Measurements from ENCODE around the gene RIMBP2.

Gene RIMBP2

DNA sequence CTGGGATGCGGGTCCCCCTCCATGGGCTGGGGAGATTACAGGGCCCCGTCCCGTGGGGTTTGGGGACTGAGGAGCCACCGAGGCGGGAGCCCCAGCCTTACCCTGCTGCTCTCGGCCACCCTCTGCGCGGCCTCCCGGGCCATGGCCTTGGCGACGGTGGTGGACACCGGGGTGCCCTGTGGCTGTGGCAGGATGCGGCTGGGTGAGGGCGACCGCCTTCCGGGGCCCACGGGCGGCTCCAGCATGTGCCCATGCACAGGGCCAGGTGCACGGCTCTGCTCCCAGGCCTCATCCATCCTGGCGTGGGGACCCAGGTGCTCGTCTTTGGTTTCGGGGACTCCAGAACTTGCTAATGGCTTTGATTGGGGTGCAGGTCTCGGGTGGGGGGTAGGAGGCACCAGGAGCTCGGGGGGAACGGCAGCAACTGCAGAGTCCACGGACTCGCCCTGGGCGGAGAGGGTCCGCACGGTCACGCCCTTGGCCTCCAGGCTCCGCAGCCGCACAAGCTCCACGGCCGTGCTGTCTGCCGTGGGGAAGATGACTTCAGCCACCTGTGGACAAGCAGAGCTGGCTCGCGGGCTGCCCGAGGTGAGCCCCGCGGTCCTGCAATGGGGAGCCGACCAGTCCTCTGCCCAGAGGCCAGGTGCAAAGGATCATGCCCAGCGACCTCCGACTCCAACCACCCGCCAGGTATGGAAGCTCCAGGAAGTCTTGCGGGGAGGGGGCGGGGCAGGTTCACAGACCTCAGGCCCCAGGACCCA, 279.2 kb downstream of the RIMBP2 start:
- Histone ChIP-seq H3K9me3 (replicated peaks in 1 of 11) (peaks cover 30 to 59% (median 40%) of the 10 kb centered on the region in 11 experiments), H3K36me3 (no peaks in the 10 kb centered on the region), H3K4me3 (no peak overlapping the region), H3K9ac (no peak overlapping the region), H3K4me2 (no peak overlapping the region), H3K27ac (no peak overlapping the region), H4K20me1 (no peaks in the 10 kb centered on the region), H3K27me3 (no peaks in the 10 kb centered on the region), H3K4me1 (peaks cover 0 to 4% (median 2%) of the 10 kb centered on the region in 10 experiments; a peak in 11 of 20 replicates)
- TF ChIP-seq Cebpa-rat (IDR thresholded peaks at IDR 0.05) = no peak

GRCh38 chr12:130435826-130436225, 280.3 kb downstream of the RIMBP2 start:
- Histone ChIP-seq H3K4me3 (no peak overlapping the region), H3K4me1 (peaks cover 0 to 13% (median 6%) of the 10 kb centered on the region in 10 experiments; a peak in 11 of 20 replicates), H3K4me2 (no peak overlapping the region), H3K36me3 (no peaks in the 10 kb centered on the region), H4K20me1 (no peaks in the 10 kb centered on the region), H3K27me3 (no peaks in the 10 kb centered on the region), H3K9me3 (replicated peaks in 1 of 11) (peaks cover 26 to 49% (median 35%) of the 10 kb centered on the region in 11 experiments), H3K27ac (no peak overlapping the region), H3K9ac (no peak overlapping the region)
- no peak for TF ChIP-seq Cebpa-rat (IDR thresholded peaks at IDR 0.05)

- TF ChIP-seq Cebpa-rat (IDR thresholded peaks at IDR 0.05) = no peak
- Histone ChIP-seq H3K4me1 (peaks cover 0 to 13% (median 6%) of the 10 kb centered on the region in 10 experiments; a peak in 11 of 20 replicates), H3K27ac (no peak overlapping the region), H3K4me3 (no peak overlapping the region), H3K9me3 (replicated peaks in 1 of 11) (peaks cover 21 to 44% (median 31%) of the 10 kb centered on the region in 11 experiments), H3K36me3 (no peaks in the 10 kb centered on the region), H4K20me1 (no peaks in the 10 kb centered on the region), H3K4me2 (no peak overlapping the region), H3K9ac (no peak overlapping the region), H3K27me3 (no peaks in the 10 kb centered on the region)
Observed at GRCh38 chr12:130435331-130435730, 280.8 kb downstream of the RIMBP2 start.

GRCh38 chr12:130434560-130434959, 281.5 kb downstream of the RIMBP2 start:
- peaks cover 0 to 13% (median 6%) of the 10 kb centered on the region in 10 experiments; a peak in 11 of 20 replicates for H3K4me1 ChIP-seq
- no peak for TF ChIP-seq Cebpa-rat (IDR thresholded peaks at IDR 0.05)
- no peaks in the 10 kb centered on the region for H4K20me1 ChIP-seq
- peaks cover 15 to 37% (median 23%) of the 10 kb centered on the region in 11 experiments for H3K9me3 ChIP-seq (replicated peaks in 1 of 11)
- no peak overlapping the region for H3K4me3 ChIP-seq
- H3K9ac ChIP-seq = no peak overlapping the region
- H3K4me2 ChIP-seq = no peak overlapping the region
- H3K36me3 ChIP-seq = no peaks in the 10 kb centered on the region
- H3K27ac ChIP-seq = no peak overlapping the region
- H3K27me3 ChIP-seq = no peaks in the 10 kb centered on the region

DNA sequence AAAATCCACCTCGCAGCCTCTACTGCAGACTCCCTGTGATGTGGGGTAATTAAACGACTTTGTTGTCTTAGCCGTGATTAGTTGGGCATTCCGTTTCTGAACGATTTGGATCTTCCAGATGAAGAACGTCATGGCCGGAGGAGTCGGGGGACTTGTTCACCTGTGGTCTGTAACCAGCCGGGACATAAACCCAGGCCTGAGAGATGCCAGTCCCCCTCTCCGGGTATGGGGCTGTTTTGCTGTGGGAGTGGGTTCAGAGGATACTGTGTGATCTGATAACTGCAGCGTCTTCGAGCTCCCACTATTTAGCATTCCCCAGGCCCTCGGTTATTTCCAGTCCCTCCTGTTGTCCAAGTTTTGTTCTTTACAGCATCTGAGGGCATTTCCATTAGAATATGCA, 282.3 kb downstream of the RIMBP2 start:
- Histone ChIP-seq H3K9ac (no peak overlapping the region), H3K4me3 (no peak overlapping the region), H3K9me3 (replicated peaks in 1 of 11) (peaks cover 15 to 30% (median 23%) of the 10 kb centered on the region in 11 experiments), H4K20me1 (no peaks in the 10 kb centered on the region), H3K4me1 (peaks cover 0 to 13% (median 6%) of the 10 kb centered on the region in 10 experiments; a peak in 11 of 20 replicates), H3K36me3 (no peaks in the 10 kb centered on the region), H3K4me2 (no peak overlapping the region), H3K27ac (no peak overlapping the region), H3K27me3 (no peaks in the 10 kb centered on the region)
- no peak for TF ChIP-seq Cebpa-rat (IDR thresholded peaks at IDR 0.05)

DNA sequence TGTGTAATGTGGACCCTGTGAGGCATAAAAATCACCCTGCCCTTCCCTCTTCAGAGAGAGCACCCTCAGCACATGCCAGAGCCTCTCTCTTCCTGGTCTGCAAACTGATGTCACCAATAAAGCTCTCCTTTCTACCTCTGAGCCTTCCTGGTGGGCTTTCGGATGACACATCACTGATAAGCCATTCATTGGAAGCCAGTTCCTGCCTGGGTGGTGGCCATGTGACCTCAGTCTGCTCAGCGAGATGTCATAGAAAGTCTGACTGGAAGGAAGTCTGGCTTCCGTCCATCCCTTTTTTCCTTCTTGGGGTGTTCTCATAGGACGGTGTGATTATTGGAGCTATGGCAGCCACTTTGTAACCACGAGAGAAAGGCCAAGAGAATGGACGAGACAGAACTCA, 282.7 kb downstream of the RIMBP2 start:
- no peaks in the 10 kb centered on the region for H3K27me3 ChIP-seq
- TF ChIP-seq Cebpa-rat (IDR thresholded peaks at IDR 0.05) = no peak
- no peaks in the 10 kb centered on the region for H3K36me3 ChIP-seq
- H4K20me1 ChIP-seq = no peaks in the 10 kb centered on the region
- no peak overlapping the region for H3K4me3 ChIP-seq
- peaks cover 0 to 13% (median 6%) of the 10 kb centered on the region in 10 experiments; a peak in 11 of 20 replicates for H3K4me1 ChIP-seq
- H3K4me2 ChIP-seq = no peak overlapping the region
- no peak overlapping the region for H3K27ac ChIP-seq
- no peak overlapping the region for H3K9ac ChIP-seq
- peaks cover 15 to 27% (median 20%) of the 10 kb centered on the region in 11 experiments for H3K9me3 ChIP-seq (replicated peaks in 1 of 11)

GRCh38 chr12:130431176-130431575, 284.9 kb downstream of the RIMBP2 start:
- H3K27ac ChIP-seq = no peak overlapping the region
- peaks cover 0 to 8% (median 0%) of the 10 kb centered on the region in 11 experiments; a peak in 5 of 22 replicates for H3K9me3 ChIP-seq (replicated peaks in 1 of 11)
- H4K20me1 ChIP-seq = no peaks in the 10 kb centered on the region
- peaks cover 0 to 13% (median 6%) of the 10 kb centered on the region in 10 experiments; a peak in 11 of 20 replicates for H3K4me1 ChIP-seq
- no peaks in the 10 kb centered on the region for H3K27me3 ChIP-seq
- no peak overlapping the region for H3K4me3 ChIP-seq
- H3K4me2 ChIP-seq = 0 out of 22 replicates have a peak overlapping the region, but pooled peaks of 1 of the 11 experiments have one; percentile 58
- H3K9ac ChIP-seq = no peak overlapping the region
- no peak for TF ChIP-seq Cebpa-rat (IDR thresholded peaks at IDR 0.05)
- H3K36me3 ChIP-seq = no peaks in the 10 kb centered on the region

DNA sequence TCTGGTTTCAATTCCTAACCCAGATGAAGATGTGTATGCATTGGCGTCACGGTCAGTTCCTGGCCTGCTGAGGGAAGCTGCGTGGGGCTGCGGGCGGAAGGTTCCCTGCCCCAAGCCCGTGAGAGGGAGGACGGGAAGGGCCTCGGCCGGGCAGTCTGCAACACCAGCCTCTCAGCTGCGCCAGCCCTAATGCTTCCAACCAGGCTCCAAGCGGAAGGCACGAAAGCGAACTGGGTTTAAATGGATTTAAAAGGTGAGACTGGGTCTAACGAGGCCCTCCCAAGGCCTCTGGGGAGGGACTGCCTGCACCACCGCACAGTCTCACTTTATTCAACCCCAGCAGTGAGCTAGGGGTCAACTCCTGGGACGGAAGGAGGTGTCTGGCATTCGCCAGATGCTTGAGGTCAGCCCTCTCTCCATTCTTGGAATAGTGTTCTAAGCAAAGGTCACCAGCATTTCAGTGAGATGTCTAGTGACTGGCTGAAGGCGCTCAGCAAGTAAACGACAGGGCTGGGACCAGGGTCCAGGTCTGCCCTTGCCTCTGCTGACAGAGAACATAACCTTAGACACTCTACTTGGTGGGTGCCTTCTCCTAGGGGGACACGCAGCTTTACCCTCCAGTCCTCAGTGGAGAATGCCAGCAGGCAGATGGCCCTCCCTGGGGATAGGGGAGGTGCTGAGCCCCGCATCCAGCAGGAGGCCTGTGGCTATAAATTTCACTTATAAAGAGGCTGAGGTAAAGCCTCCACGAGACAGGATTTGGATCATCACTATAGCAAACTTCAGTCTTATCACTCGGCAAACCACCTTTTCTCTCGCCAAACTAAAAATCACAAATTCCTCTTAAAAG, 286.2 kb downstream of the RIMBP2 start:
- TF ChIP-seq Cebpa-rat (IDR thresholded peaks at IDR 0.05) = no peak
- Histone ChIP-seq H3K4me1 (peaks cover 0 to 13% (median 6%) of the 10 kb centered on the region in 10 experiments; a peak in 11 of 20 replicates), H3K27me3 (no peaks in the 10 kb centered on the region), H3K9me3 (replicated peaks in 1 of 11) (peaks cover 0 to 8% (median 0%) of the 10 kb centered on the region in 11 experiments; a peak in 4 of 22 replicates), H3K36me3 (no peaks in the 10 kb centered on the region), H3K27ac (no peak overlapping the region), H4K20me1 (no peaks in the 10 kb centered on the region), H3K4me2 (no peak overlapping the region), H3K4me3 (no peak overlapping the region), H3K9ac (no peak overlapping the region)

GRCh38 chr12:130428116-130428515, 288.0 kb downstream of the RIMBP2 start:
- Histone ChIP-seq H3K4me1 (peaks cover 0 to 17% (median 8%) of the 10 kb centered on the region in 10 experiments; a peak in 13 of 20 replicates), H3K27ac (no peak overlapping the region), H3K9ac (no peak overlapping the region), H3K27me3 (no peaks in the 10 kb centered on the region), H3K9me3 (replicated peaks in 1 of 11) (peaks cover 0 to 6% (median 0%) of the 10 kb centered on the region in 11 experiments; a peak in 2 of 22 replicates), H3K4me3 (no peak overlapping the region), H4K20me1 (no peaks in the 10 kb centered on the region; a peak in 1 of 22 replicates), H3K4me2 (no peak overlapping the region), H3K36me3 (no peaks in the 10 kb centered on the region)
- no peak for TF ChIP-seq Cebpa-rat (IDR thresholded peaks at IDR 0.05)
